ENCODE results near the gene RSRC1. TPM values are rescaled to one million over a fixed set of nuclear protein-coding genes. Genes with fewer than 3 reads are reported as not detected.

RSRC1 gene
- total and polyA plus RNA-seq, 8 donors = 7.7 to 19.9 (median 10.2) TPM

DNA sequence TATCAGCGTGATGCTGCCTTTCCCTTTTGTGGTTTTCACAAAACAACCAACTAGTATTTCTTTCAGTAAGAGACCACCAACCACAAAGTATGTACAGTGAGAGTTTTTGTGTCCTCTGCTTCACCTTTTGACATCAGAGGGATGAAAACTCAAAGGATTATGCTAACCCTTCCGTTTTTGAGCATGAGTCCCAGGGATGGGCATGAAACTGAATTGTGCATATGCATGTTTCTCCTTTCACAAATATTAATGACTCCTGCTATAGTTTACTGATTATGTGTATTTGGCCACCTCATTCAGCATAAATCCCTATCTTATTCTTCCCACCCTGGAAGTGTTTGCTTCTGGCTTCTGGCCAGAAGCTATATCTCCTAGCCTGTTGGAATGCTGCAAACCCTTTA, 59.2 kb downstream of the RSRC1 start:
- Histone ChIP-seq H3K36me3 (no peaks in the 10 kb centered on the region), H3K4me3 (no peak overlapping the region), H3K4me1 (peaks cover 0 to 3% (median 0%) of the 10 kb centered on the region in 3 donors), H3K27ac (no peak overlapping the region), H3K9me3 (no peaks in the 10 kb centered on the region), H3K27me3 (no peaks in the 10 kb centered on the region)
- DNase-seq (no peak), FAIRE-seq (no peak), ATAC-seq (no peak)
- WGBS, 2 donors = 80 to 89% methylated on average over 2 of the region's 2 CpGs
- intact Hi-C loops (cut with DNase I) = no loop called here
- TF ChIP-seq, protein P1, sequence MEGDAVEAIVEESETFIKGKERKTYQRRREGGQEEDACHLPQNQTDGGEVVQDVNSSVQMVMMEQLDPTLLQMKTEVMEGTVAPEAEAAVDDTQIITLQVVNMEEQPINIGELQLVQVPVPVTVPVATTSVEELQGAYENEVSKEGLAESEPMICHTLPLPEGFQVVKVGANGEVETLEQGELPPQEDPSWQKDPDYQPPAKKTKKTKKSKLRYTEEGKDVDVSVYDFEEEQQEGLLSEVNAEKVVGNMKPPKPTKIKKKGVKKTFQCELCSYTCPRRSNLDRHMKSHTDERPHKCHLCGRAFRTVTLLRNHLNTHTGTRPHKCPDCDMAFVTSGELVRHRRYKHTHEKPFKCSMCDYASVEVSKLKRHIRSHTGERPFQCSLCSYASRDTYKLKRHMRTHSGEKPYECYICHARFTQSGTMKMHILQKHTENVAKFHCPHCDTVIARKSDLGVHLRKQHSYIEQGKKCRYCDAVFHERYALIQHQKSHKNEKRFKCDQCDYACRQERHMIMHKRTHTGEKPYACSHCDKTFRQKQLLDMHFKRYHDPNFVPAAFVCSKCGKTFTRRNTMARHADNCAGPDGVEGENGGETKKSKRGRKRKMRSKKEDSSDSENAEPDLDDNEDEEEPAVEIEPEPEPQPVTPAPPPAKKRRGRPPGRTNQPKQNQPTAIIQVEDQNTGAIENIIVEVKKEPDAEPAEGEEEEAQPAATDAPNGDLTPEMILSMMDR (IDR thresholded peaks at IDR 0.05) = no peak

DNA sequence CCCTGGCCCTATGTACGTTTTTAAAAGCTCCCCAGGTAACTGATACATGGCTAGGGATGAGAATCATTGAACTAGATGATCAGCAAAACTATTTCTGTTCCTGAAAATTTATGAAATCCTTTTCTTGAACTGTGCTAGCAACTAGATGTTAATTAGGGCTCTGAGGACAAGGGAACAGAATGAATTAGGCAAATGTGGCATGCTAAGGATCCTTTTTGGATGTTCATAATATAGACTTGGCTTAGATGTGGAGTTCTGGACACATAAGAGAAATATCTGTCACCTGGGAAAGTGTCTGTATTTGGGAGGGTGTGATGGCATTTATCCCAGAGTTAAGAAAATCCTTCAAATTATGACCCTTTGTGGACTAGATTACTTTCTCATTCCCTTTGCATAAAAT, 71.2 kb downstream of the RSRC1 start:
- no peaks in the 10 kb centered on the region for H3K27me3 ChIP-seq
- H3K4me3 ChIP-seq = no peak overlapping the region
- WGBS, 2 donors = 71 to 81% methylated on average over 1 of the region's 1 CpG
- intact Hi-C loops (cut with DNase I) = no loop called here
- ATAC-seq (no peak), DNase-seq (no peak), FAIRE-seq (no peak)
- no peaks in the 10 kb centered on the region for H3K4me1 ChIP-seq
- TF ChIP-seq, protein P1 (IDR thresholded peaks at IDR 0.05) = no peak
- no peaks in the 10 kb centered on the region for H3K9me3 ChIP-seq
- no peaks in the 10 kb centered on the region for H3K36me3 ChIP-seq
- no peak overlapping the region for H3K27ac ChIP-seq

DNA sequence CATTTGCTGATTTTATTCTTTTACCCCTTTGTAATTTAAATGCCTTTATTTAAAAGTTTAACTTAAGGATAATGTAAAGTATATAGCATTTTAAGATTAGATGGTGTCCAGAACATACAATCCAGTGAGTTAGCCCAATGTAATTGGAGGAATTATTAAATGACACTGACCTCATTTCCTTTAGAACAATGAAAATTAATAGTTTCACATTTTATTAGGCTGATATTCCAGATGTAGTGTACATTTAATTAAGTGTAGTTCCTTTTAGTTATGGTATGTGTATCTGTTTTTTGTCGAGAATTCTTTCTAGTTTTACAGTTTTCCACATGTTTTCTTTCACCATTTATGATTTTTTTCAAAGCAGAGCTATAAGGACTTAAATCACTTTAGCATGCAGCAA, 75.8 kb downstream of the RSRC1 start:
- intact Hi-C loops (cut with DNase I) = no loop called here
- no peak for DNase-seq
- ATAC-seq = no peak
- Histone ChIP-seq H3K27ac (no peak overlapping the region), H3K27me3 (no peaks in the 10 kb centered on the region), H3K4me1 (no peaks in the 10 kb centered on the region), H3K4me3 (no peak overlapping the region), H3K9me3 (no peaks in the 10 kb centered on the region), H3K36me3 (no peaks in the 10 kb centered on the region)
- no peak for FAIRE-seq
- WGBS, 2 donors = 93 to 97% methylated on average over 1 of the region's 1 CpG
- TF ChIP-seq, protein P1 (IDR thresholded peaks at IDR 0.05) = no peak

DNA sequence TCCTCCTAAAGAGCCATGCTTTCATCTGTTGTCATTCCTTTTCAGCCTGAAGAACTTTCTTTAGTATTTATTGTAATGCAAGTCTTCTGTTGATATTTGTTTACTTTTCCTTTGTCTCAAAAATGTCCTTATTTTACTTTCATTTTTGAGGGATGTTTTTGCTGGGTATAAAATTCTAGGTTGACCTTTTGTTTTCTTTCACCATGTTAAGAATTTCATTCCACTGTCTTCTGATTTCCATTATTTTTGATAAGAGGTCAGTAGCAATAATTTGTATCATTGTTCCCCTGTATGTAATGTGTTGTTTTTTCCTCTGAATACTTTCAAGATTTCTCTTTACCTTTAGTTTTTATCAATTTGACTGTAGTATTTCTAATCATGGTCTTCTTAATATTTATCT, 91.1 kb downstream of the RSRC1 start:
- no peaks in the 10 kb centered on the region for H3K27me3 ChIP-seq
- DNase-seq (no peak), ATAC-seq (no peak), FAIRE-seq (peak; percentile 72)
- intact Hi-C loops (cut with DNase I) = no loop called here
- H3K27ac ChIP-seq = no peak overlapping the region
- no peak overlapping the region for H3K4me3 ChIP-seq
- no peaks in the 10 kb centered on the region for H3K4me1 ChIP-seq
- TF ChIP-seq, protein P1 (IDR thresholded peaks at IDR 0.05) = no peak
- H3K9me3 ChIP-seq = peaks cover 0 to 6% (median 0%) of the 10 kb centered on the region in 4 donors
- H3K36me3 ChIP-seq = no peaks in the 10 kb centered on the region

DNA sequence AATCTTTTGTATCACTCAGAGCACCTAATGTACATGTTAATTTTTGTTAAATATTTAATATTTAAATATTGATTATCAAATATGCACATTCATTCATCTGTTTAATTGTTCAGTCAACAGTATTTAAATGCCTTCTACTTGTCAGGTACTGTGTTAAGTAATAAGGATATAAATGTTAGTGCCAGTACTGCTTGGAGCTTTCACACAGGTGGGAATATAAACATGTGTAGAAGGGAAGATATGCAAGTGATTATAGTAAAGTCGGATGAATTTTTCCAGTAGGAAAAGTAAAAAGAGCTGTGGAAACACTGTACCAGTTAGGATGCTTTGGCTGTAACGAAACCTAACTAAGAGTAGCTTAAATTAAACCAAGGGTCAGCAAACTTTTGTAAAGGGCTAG, 95.4 kb downstream of the RSRC1 start:
- 22 to 49% methylated on average over 2 of the region's 2 CpGs for WGBS, 2 donors
- no peak overlapping the region for H3K27ac ChIP-seq
- H3K4me1 ChIP-seq = no peaks in the 10 kb centered on the region
- no peak for DNase-seq
- H3K36me3 ChIP-seq = no peaks in the 10 kb centered on the region
- H3K27me3 ChIP-seq = no peaks in the 10 kb centered on the region
- H3K4me3 ChIP-seq = no peak overlapping the region
- peaks cover 0 to 5% (median 0%) of the 10 kb centered on the region in 4 donors for H3K9me3 ChIP-seq
- TF ChIP-seq, protein P1 (IDR thresholded peaks at IDR 0.05) = no peak
- intact Hi-C loops (cut with DNase I) = no loop called here
- peak; percentile 50 to 65 (median 60) for ATAC-seq
- FAIRE-seq = no peak
